ENCODE measurements around the gene TRAF3IP3. TPM values are rescaled to one million over a fixed set of nuclear protein-coding genes. Genes with fewer than 3 reads are reported as not detected.

TRAF3IP3 gene
- total RNA-seq, 1 donor from 2014 or later, result 0.85 TPM

DNA sequence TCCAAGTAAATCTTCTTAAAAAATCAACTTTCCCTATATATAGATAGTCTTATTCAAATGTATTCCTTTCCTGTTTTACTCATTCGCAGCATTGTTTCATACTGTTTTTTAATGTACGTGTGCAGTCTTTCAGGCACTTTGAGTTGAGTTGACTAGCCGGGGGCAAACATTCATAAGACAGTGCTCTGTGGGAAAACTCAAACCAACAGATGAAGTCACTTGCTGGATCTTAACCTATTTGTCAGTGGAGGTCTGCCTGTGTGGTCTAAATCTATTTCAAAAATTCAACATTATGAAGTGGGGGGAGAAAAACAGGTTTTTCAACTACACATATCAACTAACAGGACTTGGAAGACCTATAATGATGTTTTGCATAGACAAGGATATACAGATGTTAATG lies 45.0 kb upstream of the TRAF3IP3 start:
- TF ChIP-seq, protein P1, sequence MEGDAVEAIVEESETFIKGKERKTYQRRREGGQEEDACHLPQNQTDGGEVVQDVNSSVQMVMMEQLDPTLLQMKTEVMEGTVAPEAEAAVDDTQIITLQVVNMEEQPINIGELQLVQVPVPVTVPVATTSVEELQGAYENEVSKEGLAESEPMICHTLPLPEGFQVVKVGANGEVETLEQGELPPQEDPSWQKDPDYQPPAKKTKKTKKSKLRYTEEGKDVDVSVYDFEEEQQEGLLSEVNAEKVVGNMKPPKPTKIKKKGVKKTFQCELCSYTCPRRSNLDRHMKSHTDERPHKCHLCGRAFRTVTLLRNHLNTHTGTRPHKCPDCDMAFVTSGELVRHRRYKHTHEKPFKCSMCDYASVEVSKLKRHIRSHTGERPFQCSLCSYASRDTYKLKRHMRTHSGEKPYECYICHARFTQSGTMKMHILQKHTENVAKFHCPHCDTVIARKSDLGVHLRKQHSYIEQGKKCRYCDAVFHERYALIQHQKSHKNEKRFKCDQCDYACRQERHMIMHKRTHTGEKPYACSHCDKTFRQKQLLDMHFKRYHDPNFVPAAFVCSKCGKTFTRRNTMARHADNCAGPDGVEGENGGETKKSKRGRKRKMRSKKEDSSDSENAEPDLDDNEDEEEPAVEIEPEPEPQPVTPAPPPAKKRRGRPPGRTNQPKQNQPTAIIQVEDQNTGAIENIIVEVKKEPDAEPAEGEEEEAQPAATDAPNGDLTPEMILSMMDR (IDR thresholded peaks at IDR 0.05; ENCODE audit: unreplicated experiment), result no peak
- H3K9me3 Mint-ChIP-seq, result no peaks in the 10 kb centered on the region
- peaks cover 11% of the 10 kb centered on the region for H3K27me3 Mint-ChIP-seq (ENCODE audit: low read depth)

DNA sequence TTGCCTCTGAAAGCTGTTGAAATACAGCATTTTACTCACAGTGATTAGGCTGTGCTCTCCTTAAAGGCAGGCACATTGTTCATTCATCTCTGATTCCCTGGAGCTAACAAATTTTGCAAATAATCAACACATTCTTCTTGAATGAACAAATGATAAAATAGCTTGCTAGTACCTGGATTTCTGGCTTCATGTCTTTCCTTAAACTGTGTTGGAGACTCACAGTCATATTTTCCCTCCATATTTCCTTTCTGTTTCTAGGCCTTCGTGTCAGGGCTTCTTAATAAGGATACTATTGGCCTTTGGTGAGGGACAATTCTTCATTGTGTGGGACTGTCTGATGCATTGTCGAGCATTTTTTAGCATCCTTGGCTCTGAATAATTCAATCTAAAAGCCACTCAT lies 41.5 kb upstream of the TRAF3IP3 start:
- Mint-ChIP-seq H3K27ac (no peak overlapping the region), H3K4me3 (no peak overlapping the region), H3K4me1 (peaks cover 25% of the 10 kb centered on the region), H3K27me3 (ENCODE audit: low read depth) (peaks cover 3% of the 10 kb centered on the region), H3K9me3 (peaks cover 11% of the 10 kb centered on the region), H3K36me3 (no peaks in the 10 kb centered on the region)
- TF ChIP-seq, protein P1 (IDR thresholded peaks at IDR 0.05; ENCODE audit: unreplicated experiment), result no peak
- DNase-seq (ENCODE audit: low spot score in 2 of 2, unreplicated experiment in 2 of 2), result no peak

More for the DNA sequence above, 45.0 kb upstream of the TRAF3IP3 start:
- no peak for DNase-seq (ENCODE audit: low spot score in 2 of 2, unreplicated experiment in 2 of 2)
- Mint-ChIP-seq H3K4me3 (no peak overlapping the region), H3K36me3 (no peaks in the 10 kb centered on the region), H3K27ac (peak overlapping the region; percentile 60), H3K4me1 (peaks cover 34% of the 10 kb centered on the region)

DNA sequence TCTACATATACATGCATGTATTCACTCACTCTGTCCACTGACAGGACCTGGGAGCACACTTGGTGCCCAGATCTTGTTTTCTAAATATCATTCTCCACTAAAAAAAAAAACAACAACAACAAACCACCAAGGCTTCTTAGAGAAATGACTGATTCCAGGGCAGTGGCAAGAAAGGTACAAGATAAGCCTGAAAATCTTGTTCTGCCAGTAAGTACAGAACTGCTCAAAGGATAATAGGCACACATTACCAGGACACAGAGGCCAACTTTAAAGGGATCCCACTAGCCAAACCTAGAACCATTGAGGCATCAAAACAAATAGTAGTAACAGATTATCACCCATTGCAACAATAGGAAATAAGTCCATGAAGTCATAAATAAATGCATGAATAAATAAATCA lies 40.5 kb upstream of the TRAF3IP3 start:
- no peaks in the 10 kb centered on the region for H3K36me3 Mint-ChIP-seq
- H3K27ac Mint-ChIP-seq, result no peak overlapping the region
- no peak overlapping the region for H3K4me3 Mint-ChIP-seq
- H3K4me1 Mint-ChIP-seq, result peaks cover 22% of the 10 kb centered on the region
- DNase-seq (ENCODE audit: low spot score in 2 of 2, unreplicated experiment in 2 of 2), result no peak
- TF ChIP-seq, protein P1 (IDR thresholded peaks at IDR 0.05; ENCODE audit: unreplicated experiment), result no peak
- peaks cover 13% of the 10 kb centered on the region for H3K9me3 Mint-ChIP-seq
- peaks cover 3% of the 10 kb centered on the region for H3K27me3 Mint-ChIP-seq (ENCODE audit: low read depth)

DNA sequence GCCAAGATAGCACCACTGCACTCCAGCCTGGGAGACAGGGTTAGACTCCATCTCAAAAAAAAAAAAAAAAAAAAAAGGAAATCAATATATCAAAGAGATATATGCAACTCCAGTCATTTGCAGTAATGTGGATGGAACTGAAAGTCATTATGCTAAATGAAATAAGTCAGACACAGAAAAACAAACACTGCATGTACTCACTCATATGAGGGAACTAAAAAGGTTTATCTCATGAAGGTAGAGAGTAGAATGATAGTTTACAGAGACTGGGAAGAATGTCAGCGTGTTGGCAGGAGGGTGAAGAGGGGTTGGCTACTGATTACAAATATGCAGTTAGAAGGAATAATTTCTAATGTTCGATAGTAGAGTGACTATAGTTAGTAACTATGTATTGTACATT lies 38.0 kb upstream of the TRAF3IP3 start:
- Mint-ChIP-seq H3K9me3 (peaks cover 13% of the 10 kb centered on the region), H3K4me1 (peaks cover 21% of the 10 kb centered on the region), H3K4me3 (no peak overlapping the region), H3K36me3 (no peaks in the 10 kb centered on the region), H3K27me3 (ENCODE audit: low read depth) (peaks cover 3% of the 10 kb centered on the region), H3K27ac (no peak overlapping the region)
- TF ChIP-seq, protein P1 (IDR thresholded peaks at IDR 0.05; ENCODE audit: unreplicated experiment), result no peak
- DNase-seq (ENCODE audit: low spot score in 2 of 2, unreplicated experiment in 2 of 2), result no peak

DNA sequence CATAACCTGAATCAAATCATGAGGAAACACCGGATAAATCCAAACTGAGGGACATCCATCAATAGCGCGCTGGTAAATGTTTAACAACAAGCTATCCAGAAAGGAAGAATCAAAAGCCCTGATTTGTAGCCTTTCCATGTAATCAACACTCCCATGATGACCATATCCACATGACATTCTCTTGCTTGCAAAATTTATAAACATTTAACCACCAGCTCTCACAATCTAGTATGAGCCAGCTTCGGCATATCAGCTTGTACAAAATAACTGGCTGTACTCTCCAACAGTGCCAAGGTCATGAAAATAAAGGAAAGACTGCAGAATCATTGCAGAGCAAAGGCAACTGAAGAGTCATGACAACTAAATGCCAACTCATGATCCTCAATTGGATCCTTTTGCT lies 35.5 kb upstream of the TRAF3IP3 start:
- H3K4me1 Mint-ChIP-seq, result peaks cover 13% of the 10 kb centered on the region

More for the DNA sequence above, 35.5 kb upstream of the TRAF3IP3 start:
- Mint-ChIP-seq H3K27me3 (ENCODE audit: low read depth) (peaks cover 3% of the 10 kb centered on the region), H3K36me3 (no peaks in the 10 kb centered on the region), H3K27ac (no peak overlapping the region), H3K4me3 (no peak overlapping the region), H3K9me3 (peaks cover 13% of the 10 kb centered on the region)
- no peak for DNase-seq (ENCODE audit: low spot score in 2 of 2, unreplicated experiment in 2 of 2)
- TF ChIP-seq, protein P1 (IDR thresholded peaks at IDR 0.05; ENCODE audit: unreplicated experiment), result no peak

Measured in mesothelial cell of epicardium (in vitro differentiated cells).